Smooth muscle cell (in vitro differentiated cells): ENCODE data around the gene CPT1B. TPM values are rescaled to one million over a fixed set of nuclear protein-coding genes. Genes with fewer than 3 reads are reported as not detected.

ENCODE experiments used
- DNase-seq: peaks from one replicate; lab custom pipeline; 2025; ENCODE audit not compliant: unreplicated experiment; lab: John Stamatoyannopoulos, UW
- H2AFZ ChIP-seq: fragments of 200-600 bp; sonication (generic); 2 replicates; pipeline ENCODE4 v1.6.0; 2016; ENCODE audit warnings: antibody characterized with exemption, low read depth, mild to moderate bottlenecking
- H3F3A ChIP-seq: fragments of 200-600 bp; sonication (generic); 2 replicates; pipeline ENCODE4 v1.6.0; 2017; ENCODE audit warnings: antibody characterized with exemption, low read depth
- H3K27ac ChIP-seq: fragments of 200-600 bp; sonication (generic); 2 replicates; pipeline ENCODE4 v1.5.1; 2016; ENCODE audit warnings: low read depth, mild to moderate bottlenecking
- H3K27me3 ChIP-seq: fragments of 200-600 bp; sonication (generic); 2 replicates; pipeline ENCODE4 v1.6.1; 2016; ENCODE audit warnings: low read depth, mild to moderate bottlenecking
- H3K36me3 ChIP-seq: fragments of 200-600 bp; sonication (generic); 2 replicates; pipeline ENCODE4 v1.5.1; 2016; ENCODE audit warnings: low read depth
- H3K4me1 ChIP-seq: fragments of 200-600 bp; sonication (generic); 2 replicates; pipeline ENCODE4 v1.5.1; 2016; ENCODE audit warnings: low read depth
- H3K4me2 ChIP-seq: fragments of 200-600 bp; sonication (generic); 2 replicates; pipeline ENCODE4 v1.6.0; 2016; ENCODE audit warnings: mild to moderate bottlenecking
- H3K4me3 ChIP-seq: fragments of 200-600 bp; sonication (generic); 2 replicates; pipeline ENCODE4 v1.5.1; 2016; ENCODE audit warnings: mild to moderate bottlenecking
- H3K79me2 ChIP-seq: fragments of 200-600 bp; sonication (generic); 2 replicates; pipeline ENCODE4 v1.6.0; 2016; ENCODE audit warnings: low read depth, mild to moderate bottlenecking
- H3K9ac ChIP-seq: fragments of 200-600 bp; sonication (generic); 2 replicates; pipeline ENCODE4 v1.6.0; 2016; ENCODE audit warnings: low read depth
- H3K9me3 ChIP-seq: fragments of 200-600 bp; sonication (generic); replicated peaks from 2 replicates; pipeline ENCODE4 v1.5.1; 2016; ENCODE audit warnings: low read depth
- H4K20me1 ChIP-seq: fragments of 200-600 bp; sonication (generic); 2 replicates; pipeline ENCODE4 v1.6.0; 2016; ENCODE audit warnings: low read depth
- CTCF ChIP-seq: fragments of 200-600 bp; sonication (generic); IDR thresholded peaks from 2 replicates; pipeline ENCODE4 v1.5.1; 2017; ENCODE audit warnings: borderline replicate concordance, mild to moderate bottlenecking, antibody characterized with exemption; ENCODE audit not compliant: insufficient read depth, poor library complexity, severe bottlenecking
- WGBS: methylation state at CpG from one replicate; pipeline ENCODE4 v1.1.7; 2016; ENCODE audit warnings: low lambda C conversion rate; 5-methylcytosine and 5-hydroxymethylcytosine counted together
- polyA plus RNA-seq: library from polyadenylated mRNA; unstranded; fragments of >200 nt; fragmentation: Nextera tagmentation; extraction: Ambion mirVana; gene quantifications from 2 replicates; pipeline ENCODE4 v1.2.1, GENCODE V29; 2016
- total RNA-seq: library from RNA; depleted of rRNA; stranded (reverse); fragments of >200 nt; gene quantifications from 2 replicates; pipeline ENCODE4 v1.2.3, GENCODE V29; 2014

CPT1B gene
- total and polyA plus RNA-seq, 2 experiments from 2014 or later, result 19.3 to 20.7 TPM

GRCh38 chr22:50605002-50605612 is 26.9 kb upstream of the CPT1B start:
- Histone ChIP-seq H3K27ac (no peak overlapping the region), H3K27me3 (peaks cover 63% of the 10 kb centered on the region), H2AFZ (no peak overlapping the region), H3K36me3 (no peaks in the 10 kb centered on the region), H3K4me1 (peaks cover 5% of the 10 kb centered on the region), H3F3A (no peaks in the 10 kb centered on the region), H4K20me1 (no peaks in the 10 kb centered on the region), H3K79me2 (no peaks in the 10 kb centered on the region), H3K9ac (no peak overlapping the region), H3K9me3 (no peaks in the 10 kb centered on the region), H3K4me2 (no peak overlapping the region), H3K4me3 (no peak overlapping the region)
- no peak for DNase-seq
- WGBS, result 93% methylated on average over 23 of the region's 23 CpGs
- no peak for TF ChIP-seq CTCF

GRCh38 chr22:50604256-50605001 is 26.2 kb upstream of the CPT1B start:
- Histone ChIP-seq H3K4me3 (no peak overlapping the region), H2AFZ (no peak overlapping the region), H3K36me3 (no peaks in the 10 kb centered on the region), H3K9me3 (no peaks in the 10 kb centered on the region), H3K4me2 (no peak overlapping the region), H4K20me1 (no peaks in the 10 kb centered on the region), H3K4me1 (peaks cover 5% of the 10 kb centered on the region), H3K27me3 (peaks cover 69% of the 10 kb centered on the region), H3F3A (no peaks in the 10 kb centered on the region), H3K79me2 (no peaks in the 10 kb centered on the region), H3K9ac (no peak overlapping the region), H3K27ac (no peak overlapping the region)
- no peak for TF ChIP-seq CTCF
- 83% methylated on average over 40 of the region's 103 CpGs for WGBS
- DNase-seq, result no peak

GRCh38 chr22:50603511-50604255 is 25.5 kb upstream of the CPT1B start:
- TF ChIP-seq CTCF, result no peak
- Histone ChIP-seq H3F3A (no peaks in the 10 kb centered on the region), H3K27me3 (peaks cover 72% of the 10 kb centered on the region), H3K9ac (no peak overlapping the region), H3K4me1 (peaks cover 5% of the 10 kb centered on the region), H3K27ac (no peak overlapping the region), H3K9me3 (no peaks in the 10 kb centered on the region), H3K36me3 (no peaks in the 10 kb centered on the region), H4K20me1 (no peaks in the 10 kb centered on the region), H2AFZ (no peak overlapping the region), H3K79me2 (no peaks in the 10 kb centered on the region), H3K4me2 (no peak overlapping the region), H3K4me3 (no peak overlapping the region)
- WGBS, result 36% methylated on average over 30 of the region's 70 CpGs
- DNase-seq, result no peak
